ENCODE results near the gene NPC2. TPM values are rescaled to one million over a fixed set of nuclear protein-coding genes. Genes with fewer than 3 reads are reported as not detected.
A peak's percentile ranks its signal among the peaks of the same experiment; 100 is the strongest.

Gene NPC2
- total RNA-seq, 1 experiment from 2014 or later = 195 TPM

- no peak for ATAC-seq
- CTCF ChIA-PET = interaction anchor here (2.0 kb wide), 1 partner anchor 106 kb away, joined by 8 read pairs; no protein-coding TSS in a partner anchor
- Histone ChIP-seq H4K20me1 (ENCODE audit: low read length) (no peaks in the 10 kb centered on the region), H3K9ac (ENCODE audit: low read length) (no peak overlapping the region), H3K27ac (ENCODE audit: low read length) (no peak overlapping the region), H3F3A (ENCODE audit: low read length, unreplicated experiment) (no peaks in the 10 kb centered on the region), H3K27me3 (ENCODE audit: low read length) (no peaks in the 10 kb centered on the region), H3K4me3 (ENCODE audit: low read length) (no peak overlapping the region), H3K9me2 (replicated peaks; ENCODE audit: low read length) (no peaks in the 10 kb centered on the region), H2AFZ (ENCODE audit: low read length) (no peak overlapping the region), H3K4me2 (ENCODE audit: low read length) (no peak overlapping the region), H3K79me2 (ENCODE audit: low read length) (no peaks in the 10 kb centered on the region), H3K4me1 (ENCODE audit: insufficient read depth, low read length) (no peaks in the 10 kb centered on the region), H3K9me3 (ENCODE audit: low read length) (no peaks in the 10 kb centered on the region), H3K36me3 (ENCODE audit: low read depth, low read length) (no peaks in the 10 kb centered on the region)
- BruUV-seq (replicated peaks) = no TSS peak
- POLR2A ChIA-PET (ENCODE audit: unreplicated experiment) = no interaction called here
- no peak for TF ChIP-seq EZH2 (IDR thresholded peaks at IDR 0.05; ENCODE audit: low read length, unreplicated experiment)
- no peak for TF ChIP-seq EZH2phosphoT487 (IDR thresholded peaks at IDR 0.05; ENCODE audit: borderline replicate concordance, low read length)
- TF ChIP-seq, protein P1, sequence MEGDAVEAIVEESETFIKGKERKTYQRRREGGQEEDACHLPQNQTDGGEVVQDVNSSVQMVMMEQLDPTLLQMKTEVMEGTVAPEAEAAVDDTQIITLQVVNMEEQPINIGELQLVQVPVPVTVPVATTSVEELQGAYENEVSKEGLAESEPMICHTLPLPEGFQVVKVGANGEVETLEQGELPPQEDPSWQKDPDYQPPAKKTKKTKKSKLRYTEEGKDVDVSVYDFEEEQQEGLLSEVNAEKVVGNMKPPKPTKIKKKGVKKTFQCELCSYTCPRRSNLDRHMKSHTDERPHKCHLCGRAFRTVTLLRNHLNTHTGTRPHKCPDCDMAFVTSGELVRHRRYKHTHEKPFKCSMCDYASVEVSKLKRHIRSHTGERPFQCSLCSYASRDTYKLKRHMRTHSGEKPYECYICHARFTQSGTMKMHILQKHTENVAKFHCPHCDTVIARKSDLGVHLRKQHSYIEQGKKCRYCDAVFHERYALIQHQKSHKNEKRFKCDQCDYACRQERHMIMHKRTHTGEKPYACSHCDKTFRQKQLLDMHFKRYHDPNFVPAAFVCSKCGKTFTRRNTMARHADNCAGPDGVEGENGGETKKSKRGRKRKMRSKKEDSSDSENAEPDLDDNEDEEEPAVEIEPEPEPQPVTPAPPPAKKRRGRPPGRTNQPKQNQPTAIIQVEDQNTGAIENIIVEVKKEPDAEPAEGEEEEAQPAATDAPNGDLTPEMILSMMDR (conservative IDR thresholded peaks at IDR 0.05; ENCODE audit: low read depth, low read length) = no peak
- no peak for DNase-seq
- intact Hi-C loops (cut with micrococcal nuclease) = loop anchor here (5.0 kb wide), 1 partner anchor 209 kb away; the partner anchor contains the start of genes AREL1 and FCF1
Measured at GRCh38 chr14:74503291-74503937, 10.3 kb upstream of the NPC2 start.

DNA sequence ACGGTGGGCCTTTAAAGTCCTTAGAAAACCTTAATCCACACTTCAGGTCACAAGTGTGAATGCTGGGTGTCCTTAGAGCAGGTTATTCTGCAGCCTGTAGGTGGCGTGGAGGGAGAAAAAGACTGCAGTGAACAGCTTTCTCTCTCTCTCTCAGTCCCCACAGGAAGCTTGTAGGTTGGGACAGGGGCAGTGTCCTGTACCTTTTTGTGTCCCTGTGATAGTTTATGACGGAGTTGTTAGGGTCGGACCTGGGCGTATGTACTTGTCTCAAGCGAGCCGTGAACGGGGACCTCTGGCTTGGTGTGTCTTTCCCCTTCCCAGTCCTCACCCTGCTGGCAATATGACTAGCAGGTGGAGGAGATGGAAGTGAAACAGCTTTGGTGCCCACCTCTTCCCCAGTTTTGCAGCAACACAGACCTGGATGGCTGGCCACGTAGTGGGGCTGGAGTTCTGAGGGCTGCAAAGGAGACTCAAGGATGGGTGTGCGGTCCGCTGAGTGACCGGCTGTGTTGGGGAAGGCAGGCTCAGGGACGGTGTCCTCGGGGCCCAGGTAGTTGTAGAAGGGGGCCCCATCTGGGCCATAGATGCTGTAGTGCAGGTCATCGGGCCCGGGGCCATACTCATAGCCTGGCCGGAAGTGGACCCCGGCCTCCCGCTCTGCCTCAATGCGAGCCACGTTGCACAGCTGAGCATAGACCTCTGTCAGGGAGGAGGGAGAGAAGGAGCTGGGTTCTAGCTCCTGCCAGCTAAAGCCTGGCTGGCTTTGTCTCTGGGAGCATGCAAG, 9.3 kb upstream of the NPC2 start:
- Histone ChIP-seq H3K27ac (ENCODE audit: low read length) (no peak overlapping the region), H3K36me3 (ENCODE audit: low read depth, low read length) (no peaks in the 10 kb centered on the region), H3K79me2 (ENCODE audit: low read length) (no peaks in the 10 kb centered on the region), H3F3A (ENCODE audit: low read length, unreplicated experiment) (no peaks in the 10 kb centered on the region), H3K4me3 (ENCODE audit: low read length) (no peak overlapping the region), H3K27me3 (ENCODE audit: low read length) (no peaks in the 10 kb centered on the region), H3K9ac (ENCODE audit: low read length) (no peak overlapping the region), H3K4me2 (ENCODE audit: low read length) (no peak overlapping the region), H3K4me1 (ENCODE audit: insufficient read depth, low read length) (no peaks in the 10 kb centered on the region), H4K20me1 (ENCODE audit: low read length) (no peaks in the 10 kb centered on the region), H3K9me3 (ENCODE audit: low read length) (no peaks in the 10 kb centered on the region), H3K9me2 (replicated peaks; ENCODE audit: low read length) (no peaks in the 10 kb centered on the region), H2AFZ (ENCODE audit: low read length) (no peak overlapping the region)
- peak; percentile 70 for DNase-seq
- peak; percentile 84 for ATAC-seq
- intact Hi-C loops (cut with micrococcal nuclease) = loop anchor here (5.0 kb wide), 1 partner anchor 210 kb away; the partner anchor contains the start of genes AREL1 and FCF1
- BruUV-seq (replicated peaks) = no TSS peak
- ChIA-PET POLR2A (ENCODE audit: unreplicated experiment) (no interaction called here), CTCF (interaction anchor here (0.6 to 2.0 kb wide), 6 partner anchors 9 to 302 kb away, joined by 4 to 8 read pairs (median 5); partner anchors contain the start of gene ISCA2)
- TF ChIP-seq EZH2phosphoT487 (IDR thresholded peaks at IDR 0.05; ENCODE audit: borderline replicate concordance, low read length) = no peak
- TF ChIP-seq, protein P1 (conservative IDR thresholded peaks at IDR 0.05; ENCODE audit: low read depth, low read length) = peak; percentile 80
